Astrocyte of the spinal cord (primary cell): Measurements from ENCODE around the gene TMEM181.
A peak's percentile ranks its signal among the peaks of the same experiment; 100 is the strongest.
"Not testable (repeated sequence)": the region's sequence is repeated elsewhere in the genome, so short reads cannot be mapped to it uniquely, and the experiment has no call there.

Experiments
- DNase-seq: peaks from one replicate; pipeline ENCODE4 v3.0.0; 2011; ENCODE audit warnings: low read depth, low spot score
- H3K4me3 ChIP-seq: 2 replicates; pipeline ENCODE4 v1.5.1; 2011; ENCODE audit warnings: low read depth, mild to moderate bottlenecking, low read length, moderate library complexity
- in situ Hi-C: cut with HindIII; loops from 2 replicates; pipeline ENCODE4 v1.10.0; 2017; ENCODE audit warnings: low sequenced_read_pairs
- TF ChIP-seq, protein P1 (sequence below): IDR thresholded peaks from 2 replicates; pipeline ENCODE4 v1.5.1; 2012; ENCODE audit warnings: low read depth, mild to moderate bottlenecking, low read length, inconsistent platforms

Gene TMEM181

DNA sequence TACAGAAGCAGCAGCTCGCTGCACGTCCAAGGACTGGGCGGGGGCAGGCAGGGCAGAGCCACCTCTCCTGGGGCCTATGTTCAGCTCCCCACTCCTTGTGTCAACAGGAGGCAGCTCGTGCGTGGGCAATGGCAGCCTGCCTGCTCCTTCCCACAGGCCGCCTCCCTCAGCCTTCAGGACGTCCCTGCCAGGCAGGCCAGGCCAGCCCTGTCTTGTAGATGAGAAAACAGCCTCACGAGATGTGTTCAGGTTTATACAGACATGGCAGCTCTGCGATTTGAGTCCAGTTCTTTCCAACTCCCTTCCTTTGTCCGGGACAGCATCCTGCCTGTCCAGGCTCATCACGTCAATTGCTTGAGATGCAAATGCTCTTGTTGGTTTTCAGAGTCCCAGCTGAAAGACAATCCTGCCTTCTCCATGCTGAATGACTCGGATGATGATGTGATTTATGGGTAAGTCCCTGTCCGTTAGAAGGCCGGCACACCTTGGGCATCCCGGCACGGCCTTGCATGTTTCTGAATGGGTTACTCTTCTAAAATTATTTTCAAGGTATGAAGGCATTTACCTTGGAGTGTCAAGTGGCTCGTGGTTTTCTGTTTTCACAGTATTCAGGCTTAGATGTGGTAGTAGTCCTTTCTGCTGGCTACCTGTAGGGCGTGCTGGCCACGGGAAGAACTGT lies 71.2 kb downstream of the TMEM181 start:
- DNase-seq, result peak; percentile 43
- in situ Hi-C loops, result no loop called here
- TF ChIP-seq, protein P1, sequence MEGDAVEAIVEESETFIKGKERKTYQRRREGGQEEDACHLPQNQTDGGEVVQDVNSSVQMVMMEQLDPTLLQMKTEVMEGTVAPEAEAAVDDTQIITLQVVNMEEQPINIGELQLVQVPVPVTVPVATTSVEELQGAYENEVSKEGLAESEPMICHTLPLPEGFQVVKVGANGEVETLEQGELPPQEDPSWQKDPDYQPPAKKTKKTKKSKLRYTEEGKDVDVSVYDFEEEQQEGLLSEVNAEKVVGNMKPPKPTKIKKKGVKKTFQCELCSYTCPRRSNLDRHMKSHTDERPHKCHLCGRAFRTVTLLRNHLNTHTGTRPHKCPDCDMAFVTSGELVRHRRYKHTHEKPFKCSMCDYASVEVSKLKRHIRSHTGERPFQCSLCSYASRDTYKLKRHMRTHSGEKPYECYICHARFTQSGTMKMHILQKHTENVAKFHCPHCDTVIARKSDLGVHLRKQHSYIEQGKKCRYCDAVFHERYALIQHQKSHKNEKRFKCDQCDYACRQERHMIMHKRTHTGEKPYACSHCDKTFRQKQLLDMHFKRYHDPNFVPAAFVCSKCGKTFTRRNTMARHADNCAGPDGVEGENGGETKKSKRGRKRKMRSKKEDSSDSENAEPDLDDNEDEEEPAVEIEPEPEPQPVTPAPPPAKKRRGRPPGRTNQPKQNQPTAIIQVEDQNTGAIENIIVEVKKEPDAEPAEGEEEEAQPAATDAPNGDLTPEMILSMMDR, result peak; percentile 4
- H3K4me3 ChIP-seq, result no peak overlapping the region

DNA sequence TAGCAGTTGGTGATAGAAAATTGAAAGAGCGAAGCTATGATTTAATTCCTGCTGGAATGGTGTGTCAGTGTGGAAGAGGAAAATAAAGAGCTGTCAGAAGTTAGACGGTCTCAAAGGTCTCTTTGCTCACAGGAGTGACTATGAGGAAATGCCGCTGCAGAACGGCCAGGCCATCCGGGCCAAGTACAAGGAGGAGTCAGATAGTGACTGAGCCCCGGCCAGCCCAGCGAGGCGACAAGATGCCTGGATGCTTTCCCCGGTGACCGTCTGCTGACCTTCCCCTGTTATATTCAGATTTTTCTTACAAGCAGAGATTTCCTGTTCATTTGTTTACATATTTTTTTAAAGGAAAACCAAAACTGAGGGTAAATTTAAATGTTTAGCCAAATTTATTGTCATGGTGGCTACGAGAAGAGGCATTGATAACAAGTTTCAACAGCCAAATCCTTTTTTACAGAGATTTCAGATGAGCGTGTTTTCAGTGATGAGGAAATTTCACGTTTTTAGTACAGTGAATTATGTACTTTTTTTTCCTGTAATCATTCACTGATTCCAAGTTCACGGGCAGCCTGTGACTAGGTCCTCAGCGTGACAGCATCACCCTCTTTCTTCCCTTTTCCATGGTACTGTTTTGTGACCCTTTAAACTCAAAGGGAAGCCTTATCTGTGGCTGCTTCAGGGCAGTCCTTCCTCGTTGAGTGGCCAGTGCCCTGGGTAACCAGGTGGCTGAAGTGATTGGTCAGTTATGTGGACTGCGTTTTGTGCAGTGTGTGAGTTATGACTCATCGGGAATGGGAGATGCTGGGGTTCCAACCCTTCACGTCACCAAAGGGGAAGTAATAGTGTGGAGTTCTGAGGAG lies 72.0 kb downstream of the TMEM181 start:
- in situ Hi-C loops, result no loop called here
- TF ChIP-seq, protein P1, result no peak
- no peak overlapping the region for H3K4me3 ChIP-seq
- DNase-seq, result peak; percentile 87

DNA sequence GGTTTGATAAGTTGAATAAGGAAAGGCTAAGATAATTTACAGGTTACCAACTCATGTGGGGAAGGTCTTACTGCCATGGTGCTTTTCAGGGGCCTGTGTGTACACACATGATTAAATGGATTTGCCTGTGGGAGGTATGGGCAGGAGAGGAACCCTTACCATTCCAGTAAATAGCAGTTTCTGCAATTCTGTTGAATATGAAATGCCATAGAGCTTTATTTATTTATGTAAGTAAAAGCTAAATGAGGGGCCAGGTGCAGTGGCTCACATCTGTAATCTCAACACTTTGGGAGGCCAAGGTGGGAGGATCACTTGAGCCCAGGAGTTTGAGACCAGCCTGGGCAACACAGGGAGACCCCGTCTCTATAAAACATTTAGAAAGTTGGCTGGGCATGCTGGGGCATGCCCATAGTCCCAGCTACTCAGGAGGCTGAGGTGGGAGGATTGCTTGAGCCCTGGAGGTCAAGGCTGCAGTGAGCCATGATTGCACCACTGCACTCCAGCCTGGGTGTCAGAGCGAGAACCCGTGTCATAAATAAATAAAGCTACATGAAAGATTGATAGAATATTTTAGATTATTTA lies 72.7 kb downstream of the TMEM181 start:
- in situ Hi-C loops, result not testable (repeated sequence)

DNA sequence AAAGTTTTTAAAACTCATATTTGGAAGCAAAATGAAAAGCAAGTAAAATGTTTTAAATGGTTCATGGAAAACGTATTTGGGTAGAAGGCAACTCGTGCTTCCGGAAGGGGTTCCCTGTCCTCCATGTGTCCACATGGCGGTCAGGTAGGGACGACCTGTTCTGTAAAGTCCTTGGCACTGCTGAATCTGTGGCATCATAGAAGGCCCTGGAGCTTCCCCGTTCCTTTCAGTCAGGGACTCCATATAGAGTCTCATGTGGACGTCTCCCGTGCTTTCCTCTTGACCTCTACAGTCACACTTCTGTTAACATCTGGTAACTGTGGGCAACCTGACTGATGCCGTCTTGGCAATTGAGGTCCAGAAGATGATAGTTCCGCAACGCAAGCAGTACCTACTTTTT lies 73.2 kb downstream of the TMEM181 start:
- no peak overlapping the region for H3K4me3 ChIP-seq
- DNase-seq, result no peak
- in situ Hi-C loops, result no loop called here
- TF ChIP-seq, protein P1, result no peak

More for the DNA sequence above, 72.7 kb downstream of the TMEM181 start:
- not testable (repeated sequence) for DNase-seq, H3K4me3 ChIP-seq

DNA sequence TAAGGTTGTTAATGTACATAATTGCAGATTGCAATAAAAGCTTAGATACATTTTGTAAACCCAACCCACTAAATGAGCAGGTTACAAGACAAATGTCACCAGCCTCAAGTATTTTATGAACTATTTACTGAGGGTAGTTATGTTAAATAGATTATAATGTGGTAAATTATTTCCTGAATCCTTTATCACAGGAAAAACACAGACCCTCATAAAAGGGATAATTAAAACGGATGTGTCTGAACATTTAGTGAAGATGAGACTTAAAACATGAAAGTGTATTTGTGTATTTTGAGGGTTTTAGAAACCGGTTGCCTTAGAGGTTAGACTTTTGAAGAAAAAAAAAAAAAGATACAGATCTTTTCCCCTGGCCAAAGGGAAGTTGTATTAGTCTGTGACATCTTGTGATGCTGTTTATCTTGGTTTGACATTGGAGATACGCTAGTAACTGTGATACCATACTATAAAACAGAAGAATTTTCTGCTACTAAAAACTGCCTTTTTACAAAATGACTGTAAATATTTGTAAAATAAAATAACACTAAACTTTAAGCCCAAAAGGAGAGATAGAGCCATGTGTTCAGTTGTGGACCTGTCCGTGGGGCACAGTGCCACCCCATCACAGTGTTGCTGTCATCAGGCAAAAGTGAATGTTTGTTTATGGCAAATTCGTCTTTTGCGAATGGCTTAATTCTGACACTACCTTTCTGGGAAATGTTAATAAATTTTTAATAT lies 75.0 kb downstream of the TMEM181 start:
- no peak overlapping the region for H3K4me3 ChIP-seq
- TF ChIP-seq, protein P1, result no peak
- DNase-seq, result no peak
- in situ Hi-C loops, result no loop called here

DNA sequence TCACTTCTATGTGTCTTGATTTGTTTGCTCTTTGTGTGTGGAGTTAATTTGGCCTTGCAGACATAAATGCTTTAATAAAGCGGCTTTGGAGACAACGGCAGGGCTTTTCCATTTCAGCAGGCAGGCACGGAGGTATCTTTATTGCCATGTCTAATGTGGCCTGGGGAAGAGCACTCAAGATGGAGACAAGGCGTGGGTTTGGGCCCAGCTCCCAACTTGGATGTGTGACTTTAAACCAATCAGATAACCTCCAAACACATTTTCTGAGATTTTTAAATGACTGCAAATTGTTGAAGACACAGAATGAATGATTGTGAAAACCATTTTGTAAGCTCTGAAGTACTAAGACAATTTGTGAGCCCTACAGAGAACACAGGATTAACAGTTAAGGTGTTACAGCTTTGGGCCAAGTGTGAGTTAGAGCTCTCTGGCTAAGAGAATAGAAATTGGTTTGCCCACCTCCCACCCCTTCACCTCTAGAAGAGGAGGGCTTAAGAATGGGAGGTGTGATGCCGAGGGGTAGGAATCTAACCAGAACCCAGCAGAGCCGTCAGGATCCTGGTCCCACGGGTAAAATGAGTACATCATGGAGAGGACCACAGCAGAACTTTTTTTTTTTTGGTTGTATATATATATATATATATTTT lies 75.7 kb downstream of the TMEM181 start:
- H3K4me3 ChIP-seq, result no peak overlapping the region
- TF ChIP-seq, protein P1, result no peak
- no peak for DNase-seq
- in situ Hi-C loops, result no loop called here
